Caco-2 (cell line): Measurements from ENCODE around the gene AFTPH. TPM values are rescaled to one million over a fixed set of nuclear protein-coding genes. Genes with fewer than 3 reads are reported as not detected.

Experiments
- BruUV-seq: library from RNA; stranded (reverse); fragments of 400-500 nt; replicated peaks from 2 replicates; lab custom pipeline; 2021; lab: Mats Ljungman, UMichigan
- CTCF ChIA-PET: fragments of 300-600 bp; sonication (Branson Sonifier 250); formaldehyde crosslinking; loops from one replicate; lab custom pipeline; 2022; ENCODE audit warnings: antibody characterized with exemption; lab: Charles Lee
- POLR2A ChIA-PET: fragments of 300-600 bp; sonication (Branson Sonifier 250); formaldehyde crosslinking; loops from one replicate; lab custom pipeline; 2022; ENCODE audit warnings: antibody characterized with exemption; lab: Charles Lee
- DNase-seq, 2 experiments: peaks; one replicate each; pipeline versions ENCODE4 v3.0.0 to v3.0.0-alpha.2; 2020 to 2022
- H3K27me3 ChIP-seq: replicated peaks from 2 replicates; pipeline ENCODE4 v1.6.0; 2011; ENCODE audit warnings: low read length; ENCODE audit not compliant: control insufficient read depth, insufficient read depth
- H3K36me3 ChIP-seq: 2 replicates; pipeline ENCODE4 v1.5.1; 2011; ENCODE audit warnings: low read length; ENCODE audit not compliant: control insufficient read depth, insufficient read depth
- H3K4me1 ChIP-seq: fragments of 250-450 bp; sonication (Bioruptor Pico); 2 replicates; pipeline ENCODE4 v1.5.1; 2020; ENCODE audit warnings: mild to moderate bottlenecking
- H3K4me3 ChIP-seq: 2 replicates; pipeline ENCODE4 v1.5.1; 2011; ENCODE audit warnings: low read depth, mild to moderate bottlenecking, control low read depth, low read length
- H3K9me3 ChIP-seq: fragments of 250-450 bp; sonication (Bioruptor Pico); 2 replicates; pipeline ENCODE4 v1.5.1; 2020; ENCODE audit warnings: mild to moderate bottlenecking, moderate library complexity
- H3K27ac Mint-ChIP-seq: one replicate; pipeline ENCODE4 v1.8.0; 2022; ENCODE audit warnings: mixed read lengths; ENCODE audit not compliant: unreplicated experiment
- H3K27me3 Mint-ChIP-seq: one replicate; pipeline ENCODE4 v1.8.0; 2022; ENCODE audit warnings: mixed read lengths; ENCODE audit not compliant: insufficient read depth, unreplicated experiment
- H3K36me3 Mint-ChIP-seq: one replicate; pipeline ENCODE4 v1.8.0; 2022; ENCODE audit warnings: mild to moderate bottlenecking, mixed read lengths; ENCODE audit not compliant: insufficient read depth, unreplicated experiment
- H3K4me1 Mint-ChIP-seq: one replicate; pipeline ENCODE4 v1.8.0; 2022; ENCODE audit warnings: low read depth, mixed read lengths; ENCODE audit not compliant: unreplicated experiment
- H3K4me3 Mint-ChIP-seq: one replicate; pipeline ENCODE4 v1.8.0; 2022; ENCODE audit warnings: mild to moderate bottlenecking, moderate library complexity, mixed read lengths; ENCODE audit not compliant: unreplicated experiment
- H3K9me3 Mint-ChIP-seq: one replicate; pipeline ENCODE4 v1.8.0; 2022; ENCODE audit warnings: mixed read lengths; ENCODE audit not compliant: unreplicated experiment
- intact Hi-C: fragments of 100-400 bp; cut with micrococcal nuclease; formaldehyde crosslinking; loops from one replicate; pipeline ENCODE4 v1.10.0; 2022; ENCODE audit not compliant: unreplicated experiment
- total RNA-seq: library from RNA; stranded (reverse); gene quantifications from 2 replicates; pipeline ENCODE4 v1.2.3, GENCODE V29; 2022
- TF ChIP-seq, protein P1 (sequence below), 2 experiments: fragments of 200-600 bp in 1 of 2; IDR thresholded peaks; 1 replicate in 1 of 2; 2 replicates in 1 of 2; pipeline versions ENCODE4 v1.5.1 to v1.8.0; 2011 to 2022; ENCODE audit warnings: antibody characterized with exemption in 1 of 2, control low read depth in 1 of 2, inconsistent platforms in 1 of 2, low read depth in 1 of 2, low read length in 1 of 2, mild to moderate bottlenecking in 1 of 2, moderate library complexity in 1 of 2; ENCODE audit not compliant: insufficient read depth in 1 of 2, severe bottlenecking in 1 of 2, unreplicated experiment in 1 of 2

The AFTPH gene
- total RNA-seq, 1 experiment from 2014 or later: 30.1 TPM

DNA sequence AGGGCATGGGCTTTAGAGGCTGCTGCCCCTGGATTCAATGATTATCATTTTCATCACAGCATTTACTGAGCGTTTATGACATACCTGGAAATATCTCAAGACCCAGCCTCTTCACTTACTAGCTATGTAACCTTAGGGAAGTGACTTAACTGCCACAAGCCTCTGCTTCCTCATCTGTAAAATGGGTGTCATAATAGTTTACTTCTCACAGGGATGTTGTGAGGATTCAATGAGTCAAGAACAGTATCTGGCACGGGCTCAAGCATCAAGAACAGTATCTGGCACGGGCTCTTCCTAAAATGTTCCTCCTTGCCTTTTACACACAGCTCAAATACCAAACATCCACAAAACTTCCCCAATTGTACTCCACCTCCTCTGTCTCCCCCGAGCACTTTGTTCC lies 38.8 kb upstream of the AFTPH start:
- H3K9me3 Mint-ChIP-seq: no peaks in the 10 kb centered on the region
- intact Hi-C loops: no loop called here

DNA sequence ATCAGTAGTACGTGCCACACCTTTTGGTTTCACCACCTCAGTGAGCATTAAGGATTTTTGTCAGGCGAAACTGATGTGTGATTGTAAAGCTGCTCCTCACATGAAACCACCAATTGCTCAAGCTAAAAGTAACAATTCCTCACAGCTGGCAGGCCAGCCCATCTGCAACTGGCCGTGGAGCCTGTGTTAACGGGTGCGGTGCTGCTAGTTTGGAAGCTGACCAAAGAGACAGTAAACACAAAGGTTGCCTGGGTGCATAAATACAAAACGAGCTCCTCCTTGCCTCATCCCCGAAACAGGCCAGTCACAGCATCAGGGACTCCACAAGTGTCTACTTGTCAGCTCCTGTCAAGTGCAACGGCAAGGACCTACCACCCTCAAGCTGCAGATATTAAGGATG lies 38.2 kb upstream of the AFTPH start:
- no peaks in the 10 kb centered on the region for H3K36me3 Mint-ChIP-seq
- H3K4me3 Mint-ChIP-seq: no peak overlapping the region
- intact Hi-C loops: loop anchor here (2.0 kb wide), 1 partner anchor 33 kb away; no protein-coding TSS in a partner anchor
- no TSS peak for BruUV-seq
- TF ChIP-seq, protein P1, sequence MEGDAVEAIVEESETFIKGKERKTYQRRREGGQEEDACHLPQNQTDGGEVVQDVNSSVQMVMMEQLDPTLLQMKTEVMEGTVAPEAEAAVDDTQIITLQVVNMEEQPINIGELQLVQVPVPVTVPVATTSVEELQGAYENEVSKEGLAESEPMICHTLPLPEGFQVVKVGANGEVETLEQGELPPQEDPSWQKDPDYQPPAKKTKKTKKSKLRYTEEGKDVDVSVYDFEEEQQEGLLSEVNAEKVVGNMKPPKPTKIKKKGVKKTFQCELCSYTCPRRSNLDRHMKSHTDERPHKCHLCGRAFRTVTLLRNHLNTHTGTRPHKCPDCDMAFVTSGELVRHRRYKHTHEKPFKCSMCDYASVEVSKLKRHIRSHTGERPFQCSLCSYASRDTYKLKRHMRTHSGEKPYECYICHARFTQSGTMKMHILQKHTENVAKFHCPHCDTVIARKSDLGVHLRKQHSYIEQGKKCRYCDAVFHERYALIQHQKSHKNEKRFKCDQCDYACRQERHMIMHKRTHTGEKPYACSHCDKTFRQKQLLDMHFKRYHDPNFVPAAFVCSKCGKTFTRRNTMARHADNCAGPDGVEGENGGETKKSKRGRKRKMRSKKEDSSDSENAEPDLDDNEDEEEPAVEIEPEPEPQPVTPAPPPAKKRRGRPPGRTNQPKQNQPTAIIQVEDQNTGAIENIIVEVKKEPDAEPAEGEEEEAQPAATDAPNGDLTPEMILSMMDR (IDR thresholded peaks at IDR 0.05; ENCODE audit: insufficient read depth in 1 of 2, low read depth in 1 of 2, low read length in 1 of 2, severe bottlenecking in 1 of 2, unreplicated experiment in 1 of 2): no peak
- H3K9me3 ChIP-seq: no peaks in the 10 kb centered on the region
- no peaks in the 10 kb centered on the region for H3K36me3 ChIP-seq
- ChIA-PET CTCF (interaction anchor here (1.4 to 2.2 kb wide), 2 partner anchors 155 to 436 kb away, joined by 3 to 16 read pairs; no protein-coding TSS in a partner anchor), POLR2A (no interaction called here)
- DNase-seq: no peak
- H3K9me3 Mint-ChIP-seq: no peaks in the 10 kb centered on the region
- peaks cover 6% of the 10 kb centered on the region for H3K4me1 Mint-ChIP-seq
- H3K4me3 ChIP-seq: no peak overlapping the region
- H3K27me3 ChIP-seq: no peaks in the 10 kb centered on the region
- no peak overlapping the region for H3K27ac Mint-ChIP-seq
- H3K4me1 ChIP-seq: no peaks in the 10 kb centered on the region
- no peaks in the 10 kb centered on the region for H3K27me3 Mint-ChIP-seq

More for the DNA sequence above, 38.8 kb upstream of the AFTPH start:
- H3K36me3 ChIP-seq: no peaks in the 10 kb centered on the region
- no peaks in the 10 kb centered on the region for H3K4me1 ChIP-seq
- TF ChIP-seq, protein P1 (IDR thresholded peaks at IDR 0.05; ENCODE audit: insufficient read depth in 1 of 2, low read depth in 1 of 2, low read length in 1 of 2, severe bottlenecking in 1 of 2, unreplicated experiment in 1 of 2): no peak
- H3K4me3 Mint-ChIP-seq: no peak overlapping the region
- no peaks in the 10 kb centered on the region for H3K36me3 Mint-ChIP-seq
- H3K27me3 Mint-ChIP-seq: no peaks in the 10 kb centered on the region
- BruUV-seq: no TSS peak
- no peak overlapping the region for H3K4me3 ChIP-seq
- ChIA-PET POLR2A (no interaction called here), CTCF (interaction anchor here (0.6 to 2.2 kb wide), 3 partner anchors 154 to 435 kb away, joined by 3 to 16 read pairs (median 3); no protein-coding TSS in a partner anchor)
- no peak for DNase-seq
- peaks cover 10% of the 10 kb centered on the region for H3K4me1 Mint-ChIP-seq
- H3K27me3 ChIP-seq: no peaks in the 10 kb centered on the region
- H3K27ac Mint-ChIP-seq: no peak overlapping the region
- no peaks in the 10 kb centered on the region for H3K9me3 ChIP-seq

DNA sequence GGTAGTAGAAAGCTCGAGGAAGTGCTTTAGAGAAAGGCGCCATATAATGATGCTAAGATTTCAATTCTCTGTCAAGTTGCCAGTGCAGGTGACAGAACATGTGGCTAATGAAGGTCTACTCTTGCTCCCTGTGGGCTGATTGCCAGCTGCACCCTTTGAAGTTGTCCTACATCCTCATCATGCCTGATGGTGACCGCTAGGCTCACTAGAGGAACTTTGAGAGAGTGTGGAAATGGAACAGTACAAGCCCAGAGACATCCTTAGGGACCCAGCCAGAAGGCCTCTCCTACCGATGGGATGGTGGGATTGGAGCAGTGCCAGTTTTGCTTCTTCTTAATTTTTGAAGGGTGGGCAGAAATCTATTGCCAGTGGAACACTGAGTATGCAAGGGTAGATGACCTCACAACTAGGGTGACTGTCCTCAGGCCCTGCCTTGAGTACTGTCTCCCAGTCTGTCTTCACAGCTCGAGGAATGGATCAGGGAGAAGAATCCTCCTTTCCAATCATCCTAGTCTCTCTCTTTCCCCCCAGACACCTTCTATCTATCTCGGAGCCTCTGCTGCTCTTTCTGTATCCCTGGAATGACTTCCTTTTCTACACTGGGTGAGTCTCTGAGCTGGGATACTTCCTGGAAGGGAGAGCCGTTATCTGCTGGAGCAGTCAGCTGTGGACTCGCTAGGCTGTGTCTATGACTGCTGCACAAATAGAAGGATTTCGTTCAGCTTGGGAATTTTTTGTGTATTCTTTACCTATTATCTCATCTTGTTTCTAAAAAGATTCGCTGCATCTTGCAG lies 36.7 kb upstream of the AFTPH start:
- no peak for DNase-seq
- ChIA-PET POLR2A (no interaction called here), CTCF (interaction anchor here (0.5 to 3.0 kb wide), 11 partner anchors 8 to 909 kb away, joined by 3 to 50 read pairs (median 4); no protein-coding TSS in a partner anchor)
- H3K9me3 Mint-ChIP-seq: no peaks in the 10 kb centered on the region
- no TSS peak for BruUV-seq
- H3K27ac Mint-ChIP-seq: no peak overlapping the region
- Histone ChIP-seq H3K4me3 (no peak overlapping the region), H3K9me3 (no peaks in the 10 kb centered on the region), H3K36me3 (no peaks in the 10 kb centered on the region), H3K27me3 (no peaks in the 10 kb centered on the region), H3K4me1 (no peaks in the 10 kb centered on the region)
- no peak overlapping the region for H3K4me3 Mint-ChIP-seq
- peaks cover 6% of the 10 kb centered on the region for H3K4me1 Mint-ChIP-seq
- intact Hi-C loops: loop anchor here (1.0 to 2.0 kb wide), 3 partner anchors 35 to 438 kb away; no protein-coding TSS in a partner anchor
- H3K36me3 Mint-ChIP-seq: no peaks in the 10 kb centered on the region
- H3K27me3 Mint-ChIP-seq: no peaks in the 10 kb centered on the region
- TF ChIP-seq, protein P1 (IDR thresholded peaks at IDR 0.05; ENCODE audit: insufficient read depth in 1 of 2, low read depth in 1 of 2, low read length in 1 of 2, severe bottlenecking in 1 of 2, unreplicated experiment in 1 of 2): no peak
